ENCODE data around the gene BIN1.

Gene BIN1

DNA sequence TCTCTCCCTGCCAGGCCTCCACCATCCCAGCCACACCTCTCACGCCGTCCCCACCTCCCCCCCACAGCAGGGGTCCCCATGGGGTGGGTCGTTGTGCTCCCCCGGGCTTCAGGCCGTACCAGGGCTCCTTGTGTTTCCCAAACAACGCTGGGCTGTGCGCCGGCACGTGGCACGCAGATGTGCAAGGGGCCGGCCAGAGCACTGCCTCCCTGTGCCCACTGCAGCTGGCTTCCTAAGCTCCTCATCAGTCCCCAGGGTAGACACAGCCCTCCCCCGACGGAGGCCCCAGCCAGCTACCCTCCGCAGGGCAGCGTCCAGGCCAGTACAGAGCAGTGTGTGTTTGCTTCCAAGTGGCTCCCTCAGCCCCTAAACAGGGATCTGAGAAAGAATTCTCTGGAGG lies 34.0 kb downstream of the BIN1 start:
- DNase-seq (ENCODE audit: low spot score) = no peak

GRCh38 chr2:127072396-127072795 lies 34.6 kb downstream of the BIN1 start:
- TF ChIP-seq, protein P1, sequence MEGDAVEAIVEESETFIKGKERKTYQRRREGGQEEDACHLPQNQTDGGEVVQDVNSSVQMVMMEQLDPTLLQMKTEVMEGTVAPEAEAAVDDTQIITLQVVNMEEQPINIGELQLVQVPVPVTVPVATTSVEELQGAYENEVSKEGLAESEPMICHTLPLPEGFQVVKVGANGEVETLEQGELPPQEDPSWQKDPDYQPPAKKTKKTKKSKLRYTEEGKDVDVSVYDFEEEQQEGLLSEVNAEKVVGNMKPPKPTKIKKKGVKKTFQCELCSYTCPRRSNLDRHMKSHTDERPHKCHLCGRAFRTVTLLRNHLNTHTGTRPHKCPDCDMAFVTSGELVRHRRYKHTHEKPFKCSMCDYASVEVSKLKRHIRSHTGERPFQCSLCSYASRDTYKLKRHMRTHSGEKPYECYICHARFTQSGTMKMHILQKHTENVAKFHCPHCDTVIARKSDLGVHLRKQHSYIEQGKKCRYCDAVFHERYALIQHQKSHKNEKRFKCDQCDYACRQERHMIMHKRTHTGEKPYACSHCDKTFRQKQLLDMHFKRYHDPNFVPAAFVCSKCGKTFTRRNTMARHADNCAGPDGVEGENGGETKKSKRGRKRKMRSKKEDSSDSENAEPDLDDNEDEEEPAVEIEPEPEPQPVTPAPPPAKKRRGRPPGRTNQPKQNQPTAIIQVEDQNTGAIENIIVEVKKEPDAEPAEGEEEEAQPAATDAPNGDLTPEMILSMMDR (IDR thresholded peaks at IDR 0.05; ENCODE audit: extremely low read depth, missing control alignments) = no peak

More for the DNA sequence above, 34.0 kb downstream of the BIN1 start:
- TF ChIP-seq, protein P1 (IDR thresholded peaks at IDR 0.05; ENCODE audit: extremely low read depth, missing control alignments) = no peak

DNA sequence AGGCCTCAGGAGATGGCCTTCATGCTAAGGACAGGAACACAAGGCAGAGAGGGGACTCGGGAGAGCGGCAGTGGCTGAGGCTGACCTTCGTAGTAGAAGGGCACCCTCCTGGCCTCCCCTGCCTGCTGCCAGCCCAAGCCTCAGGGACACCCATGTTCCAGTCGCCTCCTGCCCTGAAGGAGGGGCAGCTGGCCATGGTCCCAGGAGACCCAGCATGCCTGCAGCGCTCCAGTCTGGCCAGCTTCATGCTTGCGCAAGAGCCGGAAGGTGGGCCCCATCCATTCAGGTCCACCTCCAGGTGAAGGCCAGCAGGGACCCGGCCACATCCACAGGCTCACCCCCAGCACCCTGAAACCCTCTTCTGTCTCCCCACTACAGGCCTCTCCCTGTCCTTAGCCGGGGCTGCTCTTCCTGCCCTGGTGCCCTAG lies 35.0 kb downstream of the BIN1 start:
- no peak for DNase-seq (ENCODE audit: low spot score)

More at GRCh38 chr2:127072396-127072795, 34.6 kb downstream of the BIN1 start:
- DNase-seq (ENCODE audit: low spot score) = no peak

DNA sequence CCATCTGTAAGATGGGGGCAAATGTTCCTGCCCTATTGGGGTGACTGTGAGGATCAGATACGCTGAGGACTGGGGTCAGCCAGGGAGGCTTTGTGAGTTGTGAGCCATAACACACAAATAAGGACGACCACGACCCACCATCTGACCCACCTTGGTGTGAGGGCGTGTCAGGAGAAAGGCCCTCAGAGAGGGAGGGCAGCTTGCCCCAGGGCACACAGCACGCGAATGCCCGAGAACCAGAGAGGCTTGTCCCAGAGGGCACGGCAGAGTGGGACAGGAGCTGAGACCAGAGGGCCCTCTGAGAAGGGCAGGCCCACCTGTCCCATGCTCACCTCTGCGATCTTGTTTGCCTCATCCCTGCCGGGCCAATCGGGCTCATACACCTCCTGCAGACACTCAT lies 36.7 kb downstream of the BIN1 start:
- TF ChIP-seq, protein P1 (IDR thresholded peaks at IDR 0.05; ENCODE audit: extremely low read depth, missing control alignments) = no peak
- DNase-seq (ENCODE audit: low spot score) = no peak

More for the DNA sequence above, 35.0 kb downstream of the BIN1 start:
- TF ChIP-seq, protein P1 (IDR thresholded peaks at IDR 0.05; ENCODE audit: extremely low read depth, missing control alignments) = no peak

- TF ChIP-seq, protein P1 (IDR thresholded peaks at IDR 0.05; ENCODE audit: extremely low read depth, missing control alignments) = no peak
- DNase-seq (ENCODE audit: low spot score) = no peak
These were observed 37.4 kb downstream of the BIN1 start for GRCh38 chr2:127069536-127069935.

- TF ChIP-seq, protein P1 (IDR thresholded peaks at IDR 0.05; ENCODE audit: extremely low read depth, missing control alignments) = no peak
- DNase-seq (ENCODE audit: low spot score) = no peak
These were observed 38.0 kb downstream of the BIN1 start for GRCh38 chr2:127069003-127069402.

DNA sequence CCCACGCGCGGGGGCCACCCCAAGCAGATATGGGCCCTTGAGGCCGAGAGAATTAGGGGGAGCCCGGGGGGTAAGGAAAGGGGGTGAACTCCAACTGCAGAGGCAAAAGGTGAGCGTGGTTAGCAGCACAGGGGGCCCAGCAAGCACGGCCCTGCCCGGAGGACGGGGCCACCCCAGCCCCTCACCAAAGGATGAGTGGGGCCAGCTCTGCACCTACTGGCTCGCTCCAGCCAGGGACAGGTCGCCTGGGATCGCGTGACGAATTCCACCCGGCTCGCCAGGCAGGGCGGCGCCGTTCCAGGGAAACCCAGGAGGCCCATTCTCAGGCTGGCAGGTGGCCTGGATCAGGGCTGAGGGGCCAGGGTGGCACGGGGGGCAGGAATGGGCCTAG lies 38.6 kb downstream of the BIN1 start:
- TF ChIP-seq, protein P1 (IDR thresholded peaks at IDR 0.05; ENCODE audit: extremely low read depth, missing control alignments) = no peak
- DNase-seq (ENCODE audit: low spot score) = no peak

Measured in GM20000 (cell line).